ENCODE results near the gene DAPK1. TPM values are rescaled to one million over a fixed set of nuclear protein-coding genes. Genes with fewer than 3 reads are reported as not detected.

The DAPK1 gene
- total and polyA plus RNA-seq, 2 donors (not counting 1 experiment from before 2014, with no cell fraction given): 1.7 to 2.8 TPM

GRCh38 chr9:87512311-87512710, 14.6 kb downstream of the DAPK1 start:
- Histone ChIP-seq H3K36me3 (replicated peaks in 1 of 2; ENCODE audit: control extremely low read depth in 1 of 2, control insufficient read depth in 1 of 2, extremely low read depth in 1 of 2, insufficient read depth in 2 of 2, low read length in 1 of 2) (no peaks in the 10 kb centered on the region), H3K79me2 (ENCODE audit: control insufficient read depth, insufficient read depth, low read length) (no peaks in the 10 kb centered on the region), H4K20me1 (ENCODE audit: control insufficient read depth, insufficient read depth, low read length, poor library complexity, severe bottlenecking) (no peaks in the 10 kb centered on the region), H2AFZ (ENCODE audit: insufficient read depth, low read depth, low read length, poor library complexity, severe bottlenecking) (no peak overlapping the region), H3K27me3 (replicated peaks in 1 of 4; ENCODE audit: control extremely low read depth in 1 of 4, control insufficient read depth in 3 of 4, insufficient read depth in 4 of 4, low read length in 3 of 4) (peaks cover 0 to 12% (median 3%) of the 10 kb centered on the region in 4 experiments), H3K9me3 (ENCODE audit: control extremely low read depth in 1 of 3, control insufficient read depth in 2 of 3, insufficient read depth in 1 of 3, low read length in 2 of 3) (peaks cover 0 to 11% (median 0%) of the 10 kb centered on the region in 3 donors), H3K4me1 (ENCODE audit: control insufficient read depth in 2 of 2, insufficient read depth in 2 of 2, low read length in 2 of 2) (peaks cover 9% of the 10 kb centered on the region in 2 donors), H3K4me2 (replicated peaks; ENCODE audit: low read depth, low read length, poor library complexity, severe bottlenecking) (no peak overlapping the region), H3K4me3 (ENCODE audit: control extremely low read depth in 1 of 5, extremely low read depth in 1 of 5, insufficient read depth in 1 of 5, low read depth in 2 of 5, low read length in 4 of 5) (no peak overlapping the region), H3K9ac (ENCODE audit: low read length) (no peak overlapping the region), H3K27ac (ENCODE audit: low read length in 2 of 2) (no peak overlapping the region)
- Mint-ChIP-seq H3K4me3 (no peak overlapping the region), H3K4me1 (peaks cover 8% of the 10 kb centered on the region), H3K9me3 (ENCODE audit: insufficient read depth) (no peaks in the 10 kb centered on the region), H3K27me3 (peaks cover 34% of the 10 kb centered on the region), H3K27ac (no peak overlapping the region)
- CTCF ChIA-PET: interaction anchor here (0.9 kb wide), 1 partner anchor 8 kb away, joined by 5 read pairs; no protein-coding TSS in a partner anchor
- DNase-seq (no peak), ATAC-seq (ENCODE audit: low read depth) (no peak)
- POLR2A ChIA-PET: no interaction called here
- TF ChIP-seq, protein P1, sequence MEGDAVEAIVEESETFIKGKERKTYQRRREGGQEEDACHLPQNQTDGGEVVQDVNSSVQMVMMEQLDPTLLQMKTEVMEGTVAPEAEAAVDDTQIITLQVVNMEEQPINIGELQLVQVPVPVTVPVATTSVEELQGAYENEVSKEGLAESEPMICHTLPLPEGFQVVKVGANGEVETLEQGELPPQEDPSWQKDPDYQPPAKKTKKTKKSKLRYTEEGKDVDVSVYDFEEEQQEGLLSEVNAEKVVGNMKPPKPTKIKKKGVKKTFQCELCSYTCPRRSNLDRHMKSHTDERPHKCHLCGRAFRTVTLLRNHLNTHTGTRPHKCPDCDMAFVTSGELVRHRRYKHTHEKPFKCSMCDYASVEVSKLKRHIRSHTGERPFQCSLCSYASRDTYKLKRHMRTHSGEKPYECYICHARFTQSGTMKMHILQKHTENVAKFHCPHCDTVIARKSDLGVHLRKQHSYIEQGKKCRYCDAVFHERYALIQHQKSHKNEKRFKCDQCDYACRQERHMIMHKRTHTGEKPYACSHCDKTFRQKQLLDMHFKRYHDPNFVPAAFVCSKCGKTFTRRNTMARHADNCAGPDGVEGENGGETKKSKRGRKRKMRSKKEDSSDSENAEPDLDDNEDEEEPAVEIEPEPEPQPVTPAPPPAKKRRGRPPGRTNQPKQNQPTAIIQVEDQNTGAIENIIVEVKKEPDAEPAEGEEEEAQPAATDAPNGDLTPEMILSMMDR (IDR thresholded peaks at IDR 0.05): no peak
- no peak for TF ChIP-seq EZH2 (IDR thresholded peaks at IDR 0.05; ENCODE audit: borderline replicate concordance, insufficient read depth, low read depth, low read length, poor library complexity, severe bottlenecking)
- WGBS (ENCODE audit: insufficient coverage): 96% methylated on average over 3 of the region's 4 CpGs
- intact Hi-C loops (cut with micrococcal nuclease): no loop called here

DNA sequence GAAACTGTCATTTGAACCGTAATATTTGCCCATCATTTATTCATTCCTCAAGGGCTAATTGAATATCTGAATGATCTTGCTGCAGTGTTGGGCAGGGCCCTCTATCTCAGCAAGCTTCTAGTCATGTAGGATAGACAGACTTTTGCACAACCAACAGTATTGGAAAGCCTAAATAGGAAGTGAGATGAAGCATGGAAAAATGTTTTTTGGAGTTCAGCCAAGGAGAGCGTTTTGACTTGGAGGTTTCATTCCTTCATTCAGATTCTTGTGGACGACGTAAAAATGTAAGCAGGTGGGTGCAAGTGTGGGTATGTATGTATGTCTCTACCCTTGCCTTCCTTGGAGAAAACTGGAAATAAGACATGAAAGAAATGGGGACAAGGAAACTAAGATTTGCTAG, 15.5 kb downstream of the DAPK1 start:
- Mint-ChIP-seq H3K27me3 (peaks cover 34% of the 10 kb centered on the region), H3K27ac (no peak overlapping the region), H3K4me1 (peaks cover 14% of the 10 kb centered on the region), H3K9me3 (ENCODE audit: insufficient read depth) (no peaks in the 10 kb centered on the region), H3K4me3 (no peak overlapping the region)
- intact Hi-C loops (cut with micrococcal nuclease): no loop called here
- Histone ChIP-seq H4K20me1 (ENCODE audit: control insufficient read depth, insufficient read depth, low read length, poor library complexity, severe bottlenecking) (no peaks in the 10 kb centered on the region), H2AFZ (ENCODE audit: insufficient read depth, low read depth, low read length, poor library complexity, severe bottlenecking) (no peak overlapping the region), H3K79me2 (ENCODE audit: control insufficient read depth, insufficient read depth, low read length) (no peaks in the 10 kb centered on the region), H3K9me3 (ENCODE audit: control extremely low read depth in 1 of 3, control insufficient read depth in 2 of 3, insufficient read depth in 1 of 3, low read length in 2 of 3) (peaks cover 0 to 11% (median 0%) of the 10 kb centered on the region in 3 donors), H3K27me3 (replicated peaks in 1 of 4; ENCODE audit: control extremely low read depth in 1 of 4, control insufficient read depth in 3 of 4, insufficient read depth in 4 of 4, low read length in 3 of 4) (peaks cover 0 to 12% (median 3%) of the 10 kb centered on the region in 4 experiments), H3K27ac (ENCODE audit: low read length in 2 of 2) (no peak overlapping the region), H3K4me1 (ENCODE audit: control insufficient read depth in 2 of 2, insufficient read depth in 2 of 2, low read length in 2 of 2) (peaks cover 12 to 15% of the 10 kb centered on the region in 2 donors), H3K4me2 (replicated peaks; ENCODE audit: low read depth, low read length, poor library complexity, severe bottlenecking) (no peak overlapping the region), H3K9ac (ENCODE audit: low read length) (no peak overlapping the region), H3K36me3 (replicated peaks in 1 of 2; ENCODE audit: control extremely low read depth in 1 of 2, control insufficient read depth in 1 of 2, extremely low read depth in 1 of 2, insufficient read depth in 2 of 2, low read length in 1 of 2) (no peaks in the 10 kb centered on the region), H3K4me3 (ENCODE audit: control extremely low read depth in 1 of 5, extremely low read depth in 1 of 5, insufficient read depth in 1 of 5, low read depth in 2 of 5, low read length in 4 of 5) (no peak overlapping the region)
- no peak for DNase-seq
- ChIA-PET CTCF (no interaction called here), POLR2A (no interaction called here)
- no peak for ATAC-seq (ENCODE audit: low read depth)
- TF ChIP-seq, protein P1 (IDR thresholded peaks at IDR 0.05): no peak
- TF ChIP-seq EZH2 (IDR thresholded peaks at IDR 0.05; ENCODE audit: borderline replicate concordance, insufficient read depth, low read depth, low read length, poor library complexity, severe bottlenecking): no peak
- 78% methylated on average over 3 of the region's 4 CpGs for WGBS (ENCODE audit: insufficient coverage)
